ENCODE measurements around the gene CAMK4.

DNA sequence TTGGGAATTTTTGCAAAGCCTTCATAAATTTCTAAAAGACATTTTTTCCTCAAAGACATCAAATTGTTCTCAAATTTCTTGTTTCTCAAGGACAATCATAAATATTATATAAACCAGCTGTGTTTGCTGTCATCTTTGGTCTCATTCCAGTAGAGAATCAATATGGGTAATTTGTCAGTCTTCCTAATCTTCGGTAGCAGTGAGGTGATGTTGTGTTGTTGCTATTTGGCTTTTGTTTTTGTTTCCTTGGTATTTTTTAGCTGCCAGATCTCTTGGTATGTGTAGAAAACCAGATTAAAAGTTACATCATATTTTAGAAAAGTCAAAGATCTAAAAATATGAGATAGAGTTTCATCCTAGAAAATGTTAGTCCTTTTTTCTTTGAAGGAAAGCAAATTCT is 87.5 kb downstream of the CAMK4 start:
- TF ChIP-seq JUN (CRISPR knock-in tag; IDR thresholded peaks at IDR 0.05) (no peak), FOXK1 (CRISPR knock-in tag; IDR thresholded peaks at IDR 0.05) (no peak), TEAD4 (CRISPR knock-in tag; IDR thresholded peaks at IDR 0.05) (no peak), ZNF138 (CRISPR knock-in tag; conservative IDR thresholded peaks at IDR 0.05) (no peak), MYBL2 (CRISPR knock-in tag; IDR thresholded peaks at IDR 0.05) (no peak), RELA (CRISPR knock-in tag; IDR thresholded peaks at IDR 0.05; ENCODE audit: borderline replicate concordance) (no peak), ZNF263 (CRISPR knock-in tag; IDR thresholded peaks at IDR 0.05; ENCODE audit: low read depth) (no peak), NR2C2 (CRISPR knock-in tag; IDR thresholded peaks at IDR 0.05) (no peak)
- TF ChIP-seq, protein P1, sequence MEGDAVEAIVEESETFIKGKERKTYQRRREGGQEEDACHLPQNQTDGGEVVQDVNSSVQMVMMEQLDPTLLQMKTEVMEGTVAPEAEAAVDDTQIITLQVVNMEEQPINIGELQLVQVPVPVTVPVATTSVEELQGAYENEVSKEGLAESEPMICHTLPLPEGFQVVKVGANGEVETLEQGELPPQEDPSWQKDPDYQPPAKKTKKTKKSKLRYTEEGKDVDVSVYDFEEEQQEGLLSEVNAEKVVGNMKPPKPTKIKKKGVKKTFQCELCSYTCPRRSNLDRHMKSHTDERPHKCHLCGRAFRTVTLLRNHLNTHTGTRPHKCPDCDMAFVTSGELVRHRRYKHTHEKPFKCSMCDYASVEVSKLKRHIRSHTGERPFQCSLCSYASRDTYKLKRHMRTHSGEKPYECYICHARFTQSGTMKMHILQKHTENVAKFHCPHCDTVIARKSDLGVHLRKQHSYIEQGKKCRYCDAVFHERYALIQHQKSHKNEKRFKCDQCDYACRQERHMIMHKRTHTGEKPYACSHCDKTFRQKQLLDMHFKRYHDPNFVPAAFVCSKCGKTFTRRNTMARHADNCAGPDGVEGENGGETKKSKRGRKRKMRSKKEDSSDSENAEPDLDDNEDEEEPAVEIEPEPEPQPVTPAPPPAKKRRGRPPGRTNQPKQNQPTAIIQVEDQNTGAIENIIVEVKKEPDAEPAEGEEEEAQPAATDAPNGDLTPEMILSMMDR (IDR thresholded peaks at IDR 0.05): no peak
- TF ChIP-seq, protein P2, sequence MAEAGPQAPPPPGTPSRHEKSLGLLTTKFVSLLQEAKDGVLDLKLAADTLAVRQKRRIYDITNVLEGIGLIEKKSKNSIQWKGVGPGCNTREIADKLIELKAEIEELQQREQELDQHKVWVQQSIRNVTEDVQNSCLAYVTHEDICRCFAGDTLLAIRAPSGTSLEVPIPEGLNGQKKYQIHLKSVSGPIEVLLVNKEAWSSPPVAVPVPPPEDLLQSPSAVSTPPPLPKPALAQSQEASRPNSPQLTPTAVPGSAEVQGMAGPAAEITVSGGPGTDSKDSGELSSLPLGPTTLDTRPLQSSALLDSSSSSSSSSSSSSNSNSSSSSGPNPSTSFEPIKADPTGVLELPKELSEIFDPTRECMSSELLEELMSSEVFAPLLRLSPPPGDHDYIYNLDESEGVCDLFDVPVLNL (CRISPR knock-in tag; IDR thresholded peaks at IDR 0.05; ENCODE audit: borderline replicate concordance, low read depth): no peak
- TF ChIP-seq, protein P3, sequence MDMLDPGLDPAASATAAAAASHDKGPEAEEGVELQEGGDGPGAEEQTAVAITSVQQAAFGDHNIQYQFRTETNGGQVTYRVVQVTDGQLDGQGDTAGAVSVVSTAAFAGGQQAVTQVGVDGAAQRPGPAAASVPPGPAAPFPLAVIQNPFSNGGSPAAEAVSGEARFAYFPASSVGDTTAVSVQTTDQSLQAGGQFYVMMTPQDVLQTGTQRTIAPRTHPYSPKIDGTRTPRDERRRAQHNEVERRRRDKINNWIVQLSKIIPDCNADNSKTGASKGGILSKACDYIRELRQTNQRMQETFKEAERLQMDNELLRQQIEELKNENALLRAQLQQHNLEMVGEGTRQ (CRISPR knock-in tag; IDR thresholded peaks at IDR 0.05): no peak
- TF ChIP-seq, protein P4, sequence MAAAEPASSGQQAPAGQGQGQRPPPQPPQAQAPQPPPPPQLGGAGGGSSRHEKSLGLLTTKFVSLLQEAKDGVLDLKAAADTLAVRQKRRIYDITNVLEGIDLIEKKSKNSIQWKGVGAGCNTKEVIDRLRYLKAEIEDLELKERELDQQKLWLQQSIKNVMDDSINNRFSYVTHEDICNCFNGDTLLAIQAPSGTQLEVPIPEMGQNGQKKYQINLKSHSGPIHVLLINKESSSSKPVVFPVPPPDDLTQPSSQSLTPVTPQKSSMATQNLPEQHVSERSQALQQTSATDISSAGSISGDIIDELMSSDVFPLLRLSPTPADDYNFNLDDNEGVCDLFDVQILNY (CRISPR knock-in tag; IDR thresholded peaks at IDR 0.05): no peak
- TF ChIP-seq, protein P5, sequence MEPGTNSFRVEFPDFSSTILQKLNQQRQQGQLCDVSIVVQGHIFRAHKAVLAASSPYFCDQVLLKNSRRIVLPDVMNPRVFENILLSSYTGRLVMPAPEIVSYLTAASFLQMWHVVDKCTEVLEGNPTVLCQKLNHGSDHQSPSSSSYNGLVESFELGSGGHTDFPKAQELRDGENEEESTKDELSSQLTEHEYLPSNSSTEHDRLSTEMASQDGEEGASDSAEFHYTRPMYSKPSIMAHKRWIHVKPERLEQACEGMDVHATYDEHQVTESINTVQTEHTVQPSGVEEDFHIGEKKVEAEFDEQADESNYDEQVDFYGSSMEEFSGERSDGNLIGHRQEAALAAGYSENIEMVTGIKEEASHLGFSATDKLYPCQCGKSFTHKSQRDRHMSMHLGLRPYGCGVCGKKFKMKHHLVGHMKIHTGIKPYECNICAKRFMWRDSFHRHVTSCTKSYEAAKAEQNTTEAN (CRISPR knock-in tag; IDR thresholded peaks at IDR 0.05): no peak
